K562 (cell line): ENCODE results near the gene LRP1-AS.

Source experiments
- NCOA6 ChIP-seq: fragments of 450-650 bp; IDR thresholded peaks from 2 replicates; pipeline ENCODE4 v1.6.1; 2017; ENCODE audit warnings: mild to moderate bottlenecking
- POLR2AphosphoS5 ChIP-seq: IDR thresholded peaks from 2 replicates; pipeline ENCODE4 v1.6.1; 2011; ENCODE audit warnings: mild to moderate bottlenecking, low read depth, low read length, moderate library complexity; ENCODE audit not compliant: control insufficient read depth, insufficient read depth

DNA sequence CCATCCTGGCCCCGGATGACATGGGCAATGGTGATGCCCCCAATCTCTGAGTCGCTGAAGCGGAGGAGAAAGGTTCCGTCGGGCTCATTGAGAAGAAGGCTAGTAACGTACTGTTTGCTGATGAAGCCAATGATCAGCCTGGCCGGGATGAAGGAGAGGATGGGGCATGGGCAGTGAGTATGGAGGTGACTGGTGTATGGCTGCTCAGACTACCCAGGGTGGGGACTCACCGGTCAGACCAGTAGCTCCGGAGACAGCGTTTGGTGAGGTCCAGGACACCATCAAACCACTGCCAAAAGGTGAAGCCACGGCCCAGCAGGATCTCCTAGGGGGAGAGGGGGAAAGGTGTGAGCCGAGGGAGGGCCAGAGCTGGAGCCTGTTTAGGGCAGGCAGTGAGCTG lies 47.7 kb downstream of the LRP1-AS start:
- TF ChIP-seq NCOA6: no peak
- TF ChIP-seq POLR2AphosphoS5: no peak
